K562 (cell line): ENCODE results near the gene SLITRK6. TPM values are rescaled to one million over a fixed set of nuclear protein-coding genes. Genes with fewer than 3 reads are reported as not detected.

Experiments used
- ATAC-seq: fragments of 200-7000 bp; cut with Tn5 transposase; 3 replicates; pipeline ENCODE4 v1.9.1; 2020; ENCODE audit warnings: moderate library complexity
- BruUV-seq: library from RNA; stranded (reverse); fragments of 400-500 nt; replicated peaks from 2 replicates; lab custom pipeline; 2021; lab: Mats Ljungman, UMichigan
- CTCF ChIA-PET: fragments of 300-600 bp; formaldehyde crosslinking; extraction: SDS; loops from one replicate; lab custom pipeline; 2021; ENCODE audit warnings: low intra/inter-chr PET ratio; lab: Yijun Ruan, JAX
- POLR2A ChIA-PET: fragments of 300-600, 350-650 bp; sonication (Branson Sonifier 250); formaldehyde crosslinking; extraction: SDS; loops from one replicate; lab custom pipeline; 2021; ENCODE audit warnings: antibody characterized with exemption, inconsistent platforms; lab: Yijun Ruan, JAX
- DNase-seq, 4 experiments: peaks; one replicate each; pipeline versions ENCODE4 v3.0.0 to v3.0.0-alpha.2; 2011 to 2018; ENCODE audit warnings: low spot score in 3 of 4, mixed read lengths in 3 of 4; ENCODE audit errors: extremely low read depth in 1 of 4
- FAIRE-seq: peaks from 2 replicates; lab custom pipeline; 2011; peaks lifted over from hg19 to GRCh38; lab: Jason Lieb, UNC
- H2AFZ ChIP-seq: 2 replicates; pipeline ENCODE4 v1.6.0; 2011; ENCODE audit warnings: low read depth, low read length, control low read depth, inconsistent platforms
- H3K27ac ChIP-seq: fragments of 200-600 bp; 3 replicates; pipeline ENCODE4 v1.8.0; 2011; ENCODE audit warnings: low read depth, mild to moderate bottlenecking, control low read depth, inconsistent platforms, low read length, moderate library complexity, mixed read lengths; ENCODE audit errors: extremely low read depth
- H3K27me3 ChIP-seq, 2 experiments: fragments of 300-600 bp in 1 of 2; 2 replicates in 1 of 2; 3 replicates in 1 of 2; pipeline versions ENCODE4 v1.6.0 to v1.8.0; 2011; ENCODE audit warnings: inconsistent platforms in 2 of 2, low read length in 2 of 2, mild to moderate bottlenecking in 1 of 2, mixed read lengths in 1 of 2, moderate library complexity in 1 of 2; ENCODE audit not compliant: control insufficient read depth in 2 of 2, insufficient read depth in 2 of 2
- H3K36me3 ChIP-seq: fragments of 300-600 bp; 3 replicates; pipeline ENCODE4 v1.8.0; 2011; ENCODE audit warnings: mild to moderate bottlenecking, low read length, inconsistent platforms; ENCODE audit not compliant: control insufficient read depth, insufficient read depth
- H3K4me1 ChIP-seq, 2 experiments: fragments of 200-600 bp in 1 of 2; replicated peaks in 1 of 2; 2 replicates in 1 of 2; 3 replicates in 1 of 2; pipeline versions ENCODE4 v1.5.1 to v1.8.0; 2011; ENCODE audit warnings: inconsistent platforms in 2 of 2, low read length in 2 of 2, mild to moderate bottlenecking in 1 of 2, mixed read lengths in 1 of 2, moderate library complexity in 1 of 2; ENCODE audit not compliant: control insufficient read depth in 2 of 2, insufficient read depth in 2 of 2
- H3K4me2 ChIP-seq: 2 replicates; pipeline ENCODE4 v1.6.1; 2011; ENCODE audit warnings: low read length, control low read depth, inconsistent platforms, mixed read lengths; ENCODE audit not compliant: insufficient read depth
- H3K4me3 ChIP-seq: fragments of 200-600 bp; sonication (generic), shearing (Covaris generic); 2 replicates; pipeline ENCODE4 v1.5.1; 2016; ENCODE audit warnings: control low read depth, inconsistent platforms
- H3K79me2 ChIP-seq: fragments of 200-600 bp; 3 replicates; pipeline ENCODE4 v1.8.0; 2011; ENCODE audit warnings: low read length, inconsistent platforms; ENCODE audit not compliant: control insufficient read depth, insufficient read depth
- H3K9ac ChIP-seq, 2 experiments: 2 replicates each; pipeline versions ENCODE4 v1.6.0 to v1.6.1; 2011; ENCODE audit warnings: low read depth in 2 of 2, low read length in 2 of 2, control low read depth in 1 of 2, inconsistent platforms in 1 of 2, mild to moderate bottlenecking in 1 of 2, mixed read lengths in 1 of 2; ENCODE audit not compliant: insufficient read depth in 1 of 2
- H3K9me1 ChIP-seq: one replicate; pipeline ENCODE4 v1.6.0; 2011; ENCODE audit warnings: inconsistent platforms, mild to moderate bottlenecking, low read length, moderate library complexity; ENCODE audit not compliant: control insufficient read depth, insufficient read depth
- H3K9me3 ChIP-seq: replicated peaks from 2 replicates; pipeline ENCODE4 v1.5.1; 2011; ENCODE audit warnings: low read depth, low read length, inconsistent platforms; ENCODE audit not compliant: control insufficient read depth, insufficient read depth
- H4K20me1 ChIP-seq: replicated peaks from 2 replicates; pipeline ENCODE4 v1.6.1; 2011; ENCODE audit warnings: low read length, inconsistent platforms, mixed read lengths; ENCODE audit not compliant: control insufficient read depth, insufficient read depth
- DPF2 ChIP-seq: fragments of 450-650 bp; IDR thresholded peaks from 2 replicates; pipeline ENCODE4 v1.6.1; 2016
- IRF2 ChIP-seq: sonication (generic); formaldehyde crosslinking; IDR thresholded peaks from 2 replicates; pipeline ENCODE4 v1.8.1; 2022; ENCODE audit warnings: mild to moderate bottlenecking, missing genetic modification reagents
- KAT7 ChIP-seq: sonication (generic); formaldehyde crosslinking; IDR thresholded peaks from 2 replicates; pipeline ENCODE4 v1.8.0; 2022; ENCODE audit warnings: missing genetic modification reagents, mild to moderate bottlenecking, borderline replicate concordance
- LEF1 ChIP-seq: fragments of 450-650 bp; IDR thresholded peaks from 2 replicates; pipeline ENCODE4 v1.6.1; 2016; ENCODE audit warnings: mild to moderate bottlenecking
- MAZ ChIP-seq, 2 experiments: fragments of 450-650 bp in 1 of 2; sonication (generic) in 1 of 2; formaldehyde crosslinking; IDR thresholded peaks in 1 of 2; conservative IDR thresholded peaks in 1 of 2; 2 replicates each; pipeline versions ENCODE4 v1.4.0 to v1.5.0; 2020; ENCODE audit warnings: mild to moderate bottlenecking in 1 of 2, missing genetic modification reagents in 1 of 2
- ZFX ChIP-seq: sonication (generic); formaldehyde crosslinking; IDR thresholded peaks from 2 replicates; pipeline ENCODE4 v1.8.0; 2022; ENCODE audit warnings: mild to moderate bottlenecking, missing genetic modification reagents, moderate library complexity
- ZNF830 ChIP-seq: fragments of 250-450 bp; sonication (Bioruptor Pico); IDR thresholded peaks from 2 replicates; pipeline ENCODE4 v1.5.0; 2021; ENCODE audit warnings: mild to moderate bottlenecking
- WGBS: fragments of 100-300 bp; shearing (Covaris generic); methylation state at CpG from one replicate; pipeline ENCODE4 v1.1.6; 2016; ENCODE audit warnings: low coverage, mixed read lengths; ENCODE audit not compliant: insufficient coverage; ENCODE audit errors: missing lambda C conversion rate; 5-methylcytosine and 5-hydroxymethylcytosine counted together
- in situ Hi-C: fragments of 300-500 bp; cut with MboI; formaldehyde crosslinking; loops from 4 replicates; pipeline ENCODE4 v1.15.0; 2018; ENCODE audit warnings: inconsistent platforms, mixed read lengths
- intact Hi-C: fragments of 100-400 bp; cut with micrococcal nuclease; formaldehyde crosslinking; loops from 2 replicates; pipeline ENCODE4 v1.14.2; 2022
- polyA plus RNA-seq, 8 experiments: library from polyadenylated mRNA; depleted of rRNA in 4 of 8; stranded (reverse) in 5 of 8; unstranded in 3 of 8; fragments of >200 nt; fragmentation: Nextera tagmentation in 2 of 8; fragmentation: Illumina TruSeq in 1 of 8; extraction: Ambion mirVana in 2 of 8; extraction: Trizol in 1 of 8; gene quantifications; 2 replicates each; pipeline versions ENCODE4 v1.2.1 to v1.2.3, GENCODE V29; 2011 to 2014; ENCODE audit warnings: inconsistent platforms in 1 of 8, missing spikeins in 1 of 8
- total RNA-seq, 7 experiments: library from RNA; depleted of rRNA in 6 of 7; stranded (reverse); fragments of >200 nt in 6 of 7; fragmentation: Illumina TruSeq in 2 of 7; extraction: Trizol in 2 of 7; gene quantifications; 2 replicates each; pipeline versions ENCODE4 v1.2.1 to v1.2.3, GENCODE V29; 2011 to 2021; ENCODE audit warnings: low replicate concordance in 1 of 7
- TF ChIP-seq, protein P1 (sequence below): fragments of 450-650 bp; IDR thresholded peaks from 2 replicates; pipeline ENCODE4 v1.6.1; 2017; ENCODE audit warnings: mild to moderate bottlenecking, moderate library complexity
- TF ChIP-seq, protein P2 (sequence below): fragments of 250-450 bp; sonication (Bioruptor Pico); IDR thresholded peaks from 2 replicates; pipeline ENCODE4 v1.9.0; 2021; ENCODE audit warnings: mild to moderate bottlenecking
- TF ChIP-seq, protein P3 (sequence below): fragments of 250-450 bp; sonication (Bioruptor Pico); IDR thresholded peaks from 2 replicates; pipeline ENCODE4 v1.8.0; 2021; ENCODE audit warnings: moderate library complexity, mild to moderate bottlenecking, inconsistent platforms
- TF ChIP-seq, protein P4 (sequence below): sonication (generic); formaldehyde crosslinking; IDR thresholded peaks from 2 replicates; pipeline ENCODE4 v1.9.0; 2022; ENCODE audit warnings: mild to moderate bottlenecking, missing genetic modification reagents

SLITRK6 gene
- total and polyA plus RNA-seq, 9 of the 15 experiments (the other 6 are each of a cell fraction or from before 2014, with no cell fraction given) = 0.01 to 0.04 TPM; not detected in 7

DNA sequence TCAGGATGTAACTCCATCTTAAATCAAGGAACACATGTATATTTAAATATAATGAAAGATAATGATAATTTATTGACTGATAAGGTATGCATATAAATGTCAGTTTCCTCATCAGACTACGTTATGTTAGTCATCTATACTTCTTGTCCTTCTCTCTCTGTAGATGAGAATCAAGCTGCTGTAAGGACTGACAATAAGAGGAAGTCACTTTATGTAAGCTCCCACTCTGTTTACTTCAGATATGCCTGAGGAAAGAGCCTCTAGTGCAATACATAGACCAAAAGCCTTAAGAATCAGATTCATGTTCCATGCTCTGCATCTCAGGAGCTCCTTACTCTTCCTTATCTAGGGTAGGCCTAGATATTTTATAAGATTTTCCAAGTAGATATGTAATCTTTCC lies 9.6 kb upstream of the SLITRK6 start:
- POLR2A ChIA-PET = no interaction called here
- no peak for DNase-seq
- Histone ChIP-seq H2AFZ (no peak overlapping the region), H3K79me2 (no peaks in the 10 kb centered on the region), H4K20me1 (no peaks in the 10 kb centered on the region), H3K36me3 (no peaks in the 10 kb centered on the region), H3K27ac (no peak overlapping the region), H3K9me3 (no peaks in the 10 kb centered on the region), H3K4me2 (no peak overlapping the region), H3K9ac (no peak overlapping the region), H3K9me1 (no peaks in the 10 kb centered on the region), H3K4me3 (no peak overlapping the region), H3K4me1 (no peaks in the 10 kb centered on the region), H3K27me3 (no peaks in the 10 kb centered on the region)
- WGBS = 0% methylated on average over 1 of the region's 1 CpG
- no TSS peak for BruUV-seq
- intact Hi-C loops (no loop called here), in situ Hi-C loops (loop anchor here (25.0 kb wide), 1 partner anchor 897 kb away; no protein-coding TSS in a partner anchor)
- CTCF ChIA-PET = no interaction called here
- no peak for ATAC-seq
- no peak for TF ChIP-seq IRF2
- TF ChIP-seq DPF2 = no peak
- TF ChIP-seq ZFX (CRISPR knock-in tag) = no peak
- TF ChIP-seq, protein P1, sequence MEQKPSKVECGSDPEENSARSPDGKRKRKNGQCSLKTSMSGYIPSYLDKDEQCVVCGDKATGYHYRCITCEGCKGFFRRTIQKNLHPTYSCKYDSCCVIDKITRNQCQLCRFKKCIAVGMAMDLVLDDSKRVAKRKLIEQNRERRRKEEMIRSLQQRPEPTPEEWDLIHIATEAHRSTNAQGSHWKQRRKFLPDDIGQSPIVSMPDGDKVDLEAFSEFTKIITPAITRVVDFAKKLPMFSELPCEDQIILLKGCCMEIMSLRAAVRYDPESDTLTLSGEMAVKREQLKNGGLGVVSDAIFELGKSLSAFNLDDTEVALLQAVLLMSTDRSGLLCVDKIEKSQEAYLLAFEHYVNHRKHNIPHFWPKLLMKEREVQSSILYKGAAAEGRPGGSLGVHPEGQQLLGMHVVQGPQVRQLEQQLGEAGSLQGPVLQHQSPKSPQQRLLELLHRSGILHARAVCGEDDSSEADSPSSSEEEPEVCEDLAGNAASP = no peak
- TF ChIP-seq, protein P2, sequence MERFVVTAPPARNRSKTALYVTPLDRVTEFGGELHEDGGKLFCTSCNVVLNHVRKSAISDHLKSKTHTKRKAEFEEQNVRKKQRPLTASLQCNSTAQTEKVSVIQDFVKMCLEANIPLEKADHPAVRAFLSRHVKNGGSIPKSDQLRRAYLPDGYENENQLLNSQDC (CRISPR knock-in tag) = no peak
- no peak for TF ChIP-seq KAT7
- TF ChIP-seq, protein P3, sequence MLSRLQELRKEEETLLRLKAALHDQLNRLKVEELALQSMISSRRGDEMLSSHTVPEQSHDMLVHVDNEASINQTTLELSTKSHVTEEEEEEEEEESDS (CRISPR knock-in tag) = no peak
- TF ChIP-seq LEF1 = no peak
- TF ChIP-seq, protein P4, sequence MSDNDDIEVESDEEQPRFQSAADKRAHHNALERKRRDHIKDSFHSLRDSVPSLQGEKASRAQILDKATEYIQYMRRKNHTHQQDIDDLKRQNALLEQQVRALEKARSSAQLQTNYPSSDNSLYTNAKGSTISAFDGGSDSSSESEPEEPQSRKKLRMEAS = no peak
- TF ChIP-seq MAZ (CRISPR knock-in tag; conservative IDR thresholded peaks at IDR 0.05 in 1 of 2, IDR thresholded peaks at IDR 0.05 in 1 of 2) = no peak
- no peak for TF ChIP-seq ZNF830 (CRISPR knock-in tag)
- FAIRE-seq = no peak
